ENCODE measurements around the gene IL18RAP.

IL18RAP gene

GRCh38 chr2:102424754-102425153, 1.8 kb downstream of the IL18RAP start:
- DNase-seq = peak in 1 of 5 experiments; percentile 60

- no peak for DNase-seq
These were observed 2.6 kb downstream of the IL18RAP start for GRCh38 chr2:102425441-102426132.

- no peak for DNase-seq
These were observed 4.3 kb downstream of the IL18RAP start for GRCh38 chr2:102427249-102427648.

- DNase-seq = no peak
These were observed 5.6 kb downstream of the IL18RAP start for GRCh38 chr2:102428573-102428972.

- no peak for DNase-seq
These were observed 9.4 kb downstream of the IL18RAP start for GRCh38 chr2:102432386-102432785.

- no peak for DNase-seq
These were observed 11.2 kb downstream of the IL18RAP start for GRCh38 chr2:102433973-102434654.

- DNase-seq = peak in 1 of 5 experiments; percentile 50
These were observed 11.9 kb downstream of the IL18RAP start for GRCh38 chr2:102434655-102435381.

GRCh38 chr2:102435741-102436140, 12.8 kb downstream of the IL18RAP start:
- DNase-seq = no peak

GRCh38 chr2:102436323-102436722, 13.4 kb downstream of the IL18RAP start:
- no peak for DNase-seq

GRCh38 chr2:102437122-102437521, 14.2 kb downstream of the IL18RAP start:
- DNase-seq = peak in 1 of 5 experiments; percentile 29

GRCh38 chr2:102438111-102438510, 15.2 kb downstream of the IL18RAP start:
- DNase-seq = no peak

GRCh38 chr2:102438578-102438977, 15.6 kb downstream of the IL18RAP start:
- no peak for DNase-seq

GRCh38 chr2:102439065-102439695, 16.2 kb downstream of the IL18RAP start:
- DNase-seq = no peak

GRCh38 chr2:102442967-102443828, 20.2 kb downstream of the IL18RAP start:
- DNase-seq = peak in 2 of 5 experiments; percentile 31 to 74

- no peak for DNase-seq
These were observed 21.3 kb downstream of the IL18RAP start for GRCh38 chr2:102444233-102444632.

- DNase-seq = no peak
These were observed 24.0 kb downstream of the IL18RAP start for GRCh38 chr2:102446936-102447335.

GRCh38 chr2:102449370-102449974, 26.5 kb downstream of the IL18RAP start:
- DNase-seq = peak in 4 of 5 experiments; percentile 19 to 67 (median 44)

GRCh38 chr2:102451968-102452367, 29.0 kb downstream of the IL18RAP start:
- DNase-seq = no peak

GRCh38 chr2:102453501-102453900, 30.5 kb downstream of the IL18RAP start:
- DNase-seq = no peak

- DNase-seq = no peak
These were observed 32.2 kb downstream of the IL18RAP start for GRCh38 chr2:102455061-102455670.

GRCh38 chr2:102460467-102460866, 37.5 kb downstream of the IL18RAP start:
- DNase-seq = no peak
